ENCODE results near the gene ZCCHC24.

Gene ZCCHC24

DNA sequence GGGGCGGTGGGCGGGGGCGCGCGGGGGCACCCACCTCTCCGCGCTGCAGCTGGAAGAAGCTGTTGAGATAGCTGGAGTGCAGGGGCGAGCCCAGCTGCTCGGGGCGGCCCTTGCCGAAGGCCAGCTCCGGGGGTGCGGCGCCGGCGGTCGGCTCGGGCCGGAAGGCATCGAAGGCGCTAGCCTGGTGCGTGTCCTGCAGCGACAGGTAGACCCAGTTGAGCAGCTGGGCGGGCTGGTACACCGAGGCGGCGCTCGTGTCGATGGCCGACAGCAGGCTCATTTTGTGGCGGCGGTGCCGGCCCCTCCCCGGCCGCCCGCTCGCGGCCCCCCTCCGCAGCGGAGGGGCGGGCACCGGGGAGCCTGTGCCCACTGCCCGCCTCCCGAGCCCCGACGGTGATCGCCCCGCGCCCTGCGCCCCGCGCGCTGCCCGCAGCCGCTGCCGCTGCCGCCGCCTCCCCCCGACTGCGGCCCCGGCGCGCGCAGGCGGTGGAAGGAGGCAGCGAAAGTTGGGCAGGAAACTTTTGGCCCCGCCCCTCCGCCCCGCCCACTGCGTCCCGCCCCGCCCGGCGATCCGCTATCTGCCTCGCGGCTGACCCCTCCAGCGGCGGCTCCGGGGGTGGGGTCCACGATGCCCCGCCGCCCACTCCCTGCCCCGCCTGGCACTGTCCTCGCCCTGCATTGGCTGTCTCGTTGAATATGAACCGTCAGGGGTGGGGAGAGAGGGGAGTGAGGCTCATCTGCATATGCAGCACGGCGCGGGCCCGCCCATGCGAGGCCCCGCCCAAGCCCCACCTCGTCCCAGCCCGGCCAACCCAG lies at the start of gene ZCCHC24:
TSS of gene ZCCHC24 (minus strand) at position 464 of the 816 bp plus-strand sequence. CDS start at position 280, 184 bp downstream.
- DNase-seq: peak; percentile 85 to 90

DNA sequence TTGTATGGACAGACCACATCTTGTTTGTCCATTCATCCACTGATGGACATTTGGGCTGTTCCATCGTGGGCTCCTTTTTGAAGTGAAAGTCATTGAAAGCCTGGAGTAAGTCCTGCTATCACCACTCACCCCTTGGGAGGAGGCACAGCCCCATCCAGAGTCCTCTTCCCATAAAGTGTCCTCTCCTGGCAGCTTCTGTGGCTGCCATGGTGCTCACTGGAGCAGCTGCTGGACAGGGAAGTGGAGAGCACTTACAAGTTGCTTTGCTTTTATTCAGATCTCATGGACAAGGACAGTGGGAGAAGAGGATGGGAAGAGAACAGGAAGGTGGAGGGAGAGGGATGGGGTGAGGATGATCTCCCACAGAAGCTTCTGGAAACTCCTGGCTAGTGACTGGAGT lies 48.4 kb upstream of the ZCCHC24 start:
- DNase-seq: no peak

DNA sequence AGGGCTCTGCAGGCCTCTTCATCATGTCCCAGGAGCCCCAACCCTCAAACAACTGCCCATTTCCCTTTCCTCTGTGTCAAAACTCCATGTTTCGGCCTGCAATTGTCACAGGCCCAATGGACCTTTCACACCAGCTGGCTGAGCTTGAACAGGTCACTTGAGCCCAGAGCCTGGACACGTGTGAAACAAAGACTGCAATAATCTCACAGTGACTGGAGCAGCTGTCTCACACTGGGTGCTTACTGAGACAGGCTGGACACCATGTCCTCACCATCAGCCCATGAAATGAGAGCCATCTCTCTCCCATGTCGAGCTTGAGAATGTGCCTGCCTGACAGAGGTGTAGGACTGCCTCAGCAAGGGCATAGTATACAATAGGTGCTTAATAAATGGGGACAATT lies 47.4 kb upstream of the ZCCHC24 start:
- no peak for DNase-seq

DNA sequence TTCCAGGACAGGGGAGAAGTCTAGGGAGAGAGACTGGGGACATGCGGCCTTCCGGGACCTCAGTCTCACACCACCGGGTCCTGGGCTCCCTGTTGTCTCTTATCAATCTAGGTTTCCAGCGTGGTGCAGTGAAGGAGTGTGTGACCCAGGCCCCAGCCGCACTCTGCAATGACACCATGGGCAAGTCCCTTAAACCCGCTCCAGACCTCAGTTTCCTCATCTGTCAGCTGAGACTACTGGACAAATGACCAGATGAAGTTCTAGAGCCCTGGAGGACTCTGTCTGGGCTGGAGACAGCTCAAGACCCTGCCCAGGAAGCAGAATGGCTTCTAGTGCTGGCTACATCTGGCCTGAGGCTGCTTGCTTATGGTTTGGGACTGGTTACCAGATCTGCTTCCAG lies 46.8 kb upstream of the ZCCHC24 start:
- DNase-seq: no peak

DNA sequence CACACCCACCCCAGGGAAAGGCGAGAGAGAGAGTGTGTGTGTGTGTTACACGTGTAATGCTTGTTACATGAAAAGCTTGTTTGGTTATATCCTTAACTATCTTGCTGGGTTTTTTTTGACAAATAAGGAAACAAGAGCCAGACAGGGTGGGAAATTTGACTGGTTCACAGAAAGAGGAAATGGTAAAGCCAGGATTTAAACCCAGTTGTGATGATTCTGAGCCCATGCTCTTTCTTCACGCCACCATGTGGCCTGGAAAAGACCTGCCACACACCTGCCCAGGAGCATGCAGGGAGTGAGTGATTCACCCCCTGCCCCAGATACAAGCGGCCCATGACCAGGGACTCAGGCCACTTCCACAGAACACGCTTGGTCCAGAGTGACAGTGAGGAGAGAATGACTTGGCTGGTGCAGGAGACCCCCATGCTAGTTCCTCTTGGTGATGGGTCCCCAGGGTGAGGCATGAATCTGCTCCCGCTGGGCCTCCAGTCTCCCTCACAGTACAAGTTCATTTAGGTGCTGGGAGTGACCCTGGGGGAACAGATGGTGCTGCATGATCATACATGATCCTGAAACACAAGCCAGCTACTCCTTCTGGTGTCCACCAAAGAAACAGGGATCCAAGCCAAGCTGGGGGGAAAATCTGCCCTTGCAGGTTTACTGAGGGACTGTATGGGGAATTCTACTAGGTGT lies 45.9 kb upstream of the ZCCHC24 start:
- no peak for DNase-seq

DNA sequence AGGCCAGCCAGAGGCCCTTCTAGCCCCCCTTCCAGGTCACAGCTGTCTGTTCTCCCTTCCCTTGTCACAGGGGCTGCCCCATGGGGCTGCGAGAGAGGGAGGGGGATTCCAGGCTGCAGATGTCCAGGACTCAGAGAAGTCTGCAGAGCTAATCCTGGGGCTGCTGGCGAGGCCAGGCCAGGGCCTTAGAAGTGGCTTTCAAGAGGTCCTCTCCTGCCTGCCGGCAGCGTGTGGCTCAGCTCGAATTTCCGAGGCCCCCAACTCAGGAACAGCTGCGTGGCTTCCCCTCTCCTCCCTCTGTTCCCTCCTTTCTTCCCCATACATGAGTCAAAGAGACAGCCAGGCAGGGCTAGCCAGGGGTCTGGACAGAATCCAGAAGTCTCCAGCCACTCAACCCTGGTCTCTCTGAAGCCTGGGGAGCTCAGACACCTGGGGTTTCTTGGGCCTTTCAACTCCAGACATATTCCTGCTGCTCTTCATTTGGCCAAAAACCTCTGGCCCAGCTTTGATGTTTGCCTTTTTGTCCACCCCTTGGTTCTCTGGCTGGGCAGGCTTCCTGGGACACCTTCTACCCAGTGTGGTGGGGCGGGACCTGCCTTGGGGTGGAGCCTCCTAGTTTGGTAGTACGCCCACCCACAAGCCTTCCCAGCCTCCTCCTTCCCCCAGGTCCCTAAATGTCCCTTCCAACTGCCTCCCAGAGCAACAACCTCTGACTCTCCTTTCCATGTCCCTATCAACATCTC lies 45.1 kb upstream of the ZCCHC24 start:
- DNase-seq: no peak

DNA sequence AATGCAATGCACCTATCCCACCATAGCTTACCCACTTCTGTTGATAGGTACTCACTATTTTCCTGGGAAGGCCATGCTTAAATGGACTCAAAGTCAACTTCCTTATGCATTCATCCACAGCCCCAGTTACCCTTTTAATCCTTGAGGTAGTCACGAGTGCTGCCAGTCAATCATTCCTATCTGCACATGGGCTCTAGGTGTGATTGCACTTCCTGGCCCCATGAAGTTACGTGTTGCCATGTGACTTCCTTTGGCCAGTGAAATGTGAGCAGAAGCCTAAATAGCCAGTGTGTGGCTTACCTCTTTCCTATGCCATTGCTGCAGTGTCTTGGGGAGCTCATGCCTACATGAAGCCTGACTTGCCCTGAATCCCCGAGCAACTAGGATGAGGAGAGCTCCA lies 43.4 kb upstream of the ZCCHC24 start:
- no peak for DNase-seq

DNA sequence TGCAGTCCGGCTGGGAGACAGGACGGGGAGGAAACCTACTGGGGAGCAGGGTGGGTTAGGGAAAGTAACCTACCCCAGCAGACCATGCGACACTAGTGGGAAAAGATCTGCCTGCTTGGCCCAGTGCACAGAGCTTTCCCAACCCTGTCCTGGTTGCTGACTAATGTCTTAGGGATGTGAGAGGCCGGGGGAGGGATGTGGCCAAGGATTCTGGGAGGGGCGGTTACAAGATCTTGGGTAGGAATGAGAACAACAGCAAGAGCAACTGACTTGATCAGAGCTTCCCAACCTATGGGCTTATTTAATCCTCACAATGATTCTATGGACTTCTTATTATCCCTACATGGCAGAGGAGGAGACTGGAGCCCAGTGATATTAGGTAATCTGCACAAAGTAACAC lies 42.9 kb upstream of the ZCCHC24 start:
- no peak for DNase-seq

DNA sequence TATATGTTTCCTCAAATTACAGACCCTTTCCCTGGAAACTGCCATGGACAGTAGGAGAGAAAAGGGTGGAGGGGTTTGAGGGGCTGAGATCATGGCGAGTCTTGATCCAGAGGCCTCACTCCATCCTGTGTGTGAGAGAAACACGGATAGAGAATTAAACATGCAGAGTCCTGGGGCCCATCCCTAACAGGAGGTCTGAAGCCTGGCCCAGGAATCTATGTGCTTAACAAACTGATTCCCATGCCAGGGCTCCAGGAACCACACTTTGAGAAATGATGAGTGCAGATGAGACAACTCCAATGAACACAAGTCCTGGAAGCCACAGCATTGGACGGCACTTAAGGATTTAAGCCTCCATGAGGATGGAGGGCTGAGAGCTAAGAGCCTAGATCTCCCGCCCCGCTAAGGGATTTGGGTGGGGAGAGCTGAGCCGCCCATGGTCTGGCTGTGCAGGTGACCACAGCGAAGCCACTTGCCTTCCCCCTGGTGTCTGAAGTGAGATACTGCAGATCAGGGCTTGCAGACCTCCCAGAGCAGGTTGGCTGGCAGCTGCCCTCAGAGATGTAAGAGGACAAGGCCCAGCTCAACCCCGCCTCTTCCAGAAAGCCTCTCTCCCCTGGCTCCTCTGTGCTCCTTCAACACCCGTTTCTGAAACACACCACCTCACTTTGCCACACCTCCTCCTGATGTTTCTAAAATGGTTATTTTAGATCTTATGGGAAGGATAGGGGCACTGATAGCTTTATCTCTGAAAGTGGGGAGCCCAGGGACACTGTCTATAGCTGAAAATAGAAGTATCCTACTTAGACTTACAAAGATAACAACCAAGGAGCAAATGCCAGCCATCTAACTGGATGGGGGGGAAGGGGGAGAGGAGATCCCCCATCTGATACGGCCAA lies 42.1 kb upstream of the ZCCHC24 start:
- peak in 1 of 2 donors; percentile 8 for DNase-seq

DNA sequence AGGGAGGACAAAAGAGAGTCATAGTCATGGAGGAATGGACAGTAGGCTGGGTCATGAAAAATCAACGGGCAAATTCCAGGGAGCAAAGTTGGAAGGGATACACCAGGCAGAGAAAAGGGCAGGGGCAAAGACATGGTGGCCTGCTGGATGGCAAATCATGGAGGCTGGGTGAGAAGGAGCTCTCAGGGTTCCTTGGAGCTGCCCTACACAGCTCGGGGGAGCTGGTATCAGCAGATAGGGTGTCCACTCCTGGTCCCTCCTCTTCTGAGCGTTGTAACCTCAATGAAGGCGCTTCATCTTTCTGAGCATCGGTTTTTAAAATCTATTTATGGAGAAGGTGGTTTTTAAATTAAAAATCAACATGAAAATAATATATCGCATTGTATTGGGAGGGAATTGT lies 39.1 kb upstream of the ZCCHC24 start:
- DNase-seq: no peak

DNA sequence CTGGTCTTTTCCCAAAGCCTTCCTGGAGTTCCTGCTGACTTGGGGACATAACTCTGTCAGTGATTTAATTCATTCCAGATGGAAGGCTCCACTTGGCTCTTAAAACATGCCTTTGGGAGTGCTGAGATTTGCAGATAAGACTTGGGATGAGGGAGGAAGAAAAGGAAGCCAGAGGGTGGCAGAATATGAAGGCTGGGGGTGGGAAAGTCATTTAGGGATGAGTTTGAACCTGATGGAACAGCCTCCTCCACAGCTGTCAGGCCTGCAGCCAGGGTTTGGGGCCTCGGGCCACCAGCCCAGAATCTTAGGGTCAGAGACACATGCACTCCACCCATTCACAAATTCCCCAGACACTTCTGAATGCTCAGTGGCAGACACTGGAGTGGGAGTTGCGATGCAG lies 38.5 kb upstream of the ZCCHC24 start:
- no peak for DNase-seq

DNA sequence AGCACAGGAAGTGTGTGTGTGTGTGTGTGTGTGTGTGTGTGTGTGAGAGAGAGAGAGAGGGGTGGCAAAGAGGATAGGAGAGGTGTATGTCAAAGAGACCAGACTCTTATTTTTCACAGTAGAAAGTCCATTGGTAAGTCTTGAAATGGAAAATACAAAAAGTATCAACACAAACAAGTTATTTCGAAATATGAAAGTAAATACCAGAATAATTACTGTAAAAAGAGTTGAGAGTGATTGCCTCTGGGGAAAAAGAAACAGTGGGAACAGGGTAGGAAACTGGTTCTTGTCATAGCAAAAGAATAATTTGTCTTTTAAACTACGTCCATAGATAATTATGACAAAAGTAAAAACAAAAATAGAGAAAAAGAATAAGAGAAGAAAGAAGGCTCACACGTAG lies 37.9 kb upstream of the ZCCHC24 start:
- no peak for DNase-seq

DNA sequence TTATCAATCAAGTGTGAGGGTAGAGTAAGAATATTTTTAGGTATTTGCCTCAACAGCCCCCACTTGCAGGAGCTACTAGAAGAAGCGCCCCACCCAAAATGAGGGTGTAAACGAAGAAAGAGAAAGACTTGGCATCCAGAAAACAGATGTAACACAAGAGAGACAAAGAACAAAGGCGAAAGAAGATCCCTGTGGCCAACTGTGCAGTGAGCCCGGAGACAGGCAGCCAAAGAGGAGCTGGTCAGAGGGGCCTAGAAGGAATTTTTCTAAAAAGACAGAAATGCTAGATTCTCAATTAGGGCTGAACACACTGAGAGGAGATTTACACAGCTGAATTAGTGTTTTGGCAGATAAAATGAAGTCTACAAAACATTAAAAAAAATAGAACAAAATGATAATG lies 37.3 kb upstream of the ZCCHC24 start:
- no peak for DNase-seq

DNA sequence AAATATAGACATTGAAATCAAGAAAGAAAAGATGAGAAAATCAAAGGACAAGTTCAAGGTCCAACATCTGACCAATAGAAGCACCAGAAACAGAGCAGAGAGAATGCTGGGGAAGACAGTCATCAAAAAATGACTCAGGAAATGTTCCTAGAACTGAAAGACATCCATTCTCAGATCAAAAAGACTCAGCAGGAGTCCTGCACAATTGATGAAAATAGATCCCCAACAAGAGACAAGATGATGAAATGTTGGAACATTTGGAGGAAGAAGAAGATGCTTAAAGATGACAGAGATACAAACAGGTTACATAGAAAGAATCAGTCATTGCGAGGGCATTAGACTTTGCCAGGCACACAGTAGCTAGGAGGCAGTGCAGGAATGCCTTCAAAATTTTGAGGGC lies 36.9 kb upstream of the ZCCHC24 start:
- no peak for DNase-seq

DNA sequence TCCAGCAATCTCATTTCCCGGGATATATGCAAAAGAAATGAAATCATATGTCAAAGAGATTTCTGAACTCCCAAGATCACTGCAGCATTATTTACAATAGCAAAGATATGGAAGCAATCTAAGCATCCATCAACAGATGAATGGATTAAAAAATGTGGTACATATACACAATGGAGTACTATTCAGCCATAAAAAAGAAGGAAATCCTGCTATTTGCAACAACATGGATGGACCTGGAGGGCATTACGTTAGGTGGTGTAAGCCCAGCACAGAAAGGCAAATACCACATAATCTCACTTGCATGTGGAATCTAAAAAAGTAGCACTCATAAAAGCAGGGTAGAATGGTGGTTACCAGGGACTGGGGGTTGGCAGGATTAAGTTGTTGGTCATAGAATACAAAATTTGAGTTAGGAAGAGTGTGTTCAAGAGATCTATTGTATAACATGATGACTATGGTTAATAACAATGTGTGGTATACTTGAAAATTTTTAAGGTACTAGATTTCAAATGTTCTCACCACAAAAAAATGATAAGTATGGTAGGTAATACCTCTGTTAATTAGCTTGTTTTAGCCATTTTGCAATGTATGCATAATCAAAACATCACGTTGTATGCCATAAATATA lies 34.0 kb upstream of the ZCCHC24 start:
- no peak for DNase-seq

DNA sequence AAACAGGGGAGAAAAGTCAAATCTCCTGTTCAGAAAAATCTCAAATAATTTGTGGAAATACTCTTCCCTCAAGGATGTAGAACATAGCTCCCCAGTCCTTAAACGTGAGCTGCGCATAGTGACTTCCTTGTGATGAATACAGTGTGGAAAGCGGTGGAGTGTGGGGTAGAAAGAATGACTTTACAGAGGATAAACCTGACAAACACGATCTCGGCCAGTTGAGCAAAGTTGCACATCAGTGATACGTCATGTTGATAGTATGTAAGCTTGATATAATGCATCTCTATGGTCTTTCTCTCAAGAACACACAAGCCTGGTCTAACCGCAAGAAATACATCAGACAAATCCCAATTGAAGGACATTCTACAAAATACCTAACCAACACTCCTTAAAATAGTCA lies 32.0 kb upstream of the ZCCHC24 start:
- DNase-seq: no peak

DNA sequence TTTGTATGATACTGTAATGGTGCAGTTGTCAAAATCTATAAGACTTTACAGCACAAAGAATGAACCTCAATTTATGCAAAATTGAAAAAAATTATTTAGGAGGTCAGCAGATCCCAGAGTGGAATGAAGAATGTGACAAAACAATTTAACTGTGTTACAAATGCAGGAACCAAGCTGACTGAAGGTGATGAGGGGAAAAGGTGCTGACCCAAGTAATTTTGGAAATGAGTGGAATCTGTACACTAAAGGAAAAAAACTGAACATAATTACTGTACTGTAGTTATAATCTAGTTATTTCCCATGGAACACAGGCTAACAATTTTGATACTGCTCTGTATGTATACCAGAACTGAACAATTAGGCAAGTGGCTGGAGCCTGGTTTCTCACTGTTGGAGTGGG lies 31.2 kb upstream of the ZCCHC24 start:
- no peak for DNase-seq

DNA sequence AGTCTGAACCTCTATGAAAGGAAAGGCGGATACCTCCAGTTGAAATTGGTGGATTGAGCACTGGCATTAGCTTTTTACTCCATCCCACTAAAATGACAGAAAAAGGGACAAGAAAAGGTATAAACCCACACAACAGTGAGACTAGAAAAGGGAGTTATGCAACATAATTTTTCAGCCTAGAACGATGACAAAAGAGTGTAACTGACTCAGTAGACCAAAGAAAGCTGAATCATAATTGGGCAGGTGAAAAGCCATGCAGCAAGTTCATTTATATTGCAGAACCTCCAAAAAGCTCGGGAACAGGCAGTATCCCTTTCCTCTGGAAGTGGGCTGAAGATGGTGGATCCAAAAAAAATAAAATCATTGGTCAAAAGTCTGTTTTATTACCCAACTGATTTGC lies 30.5 kb upstream of the ZCCHC24 start:
- DNase-seq: no peak

DNA sequence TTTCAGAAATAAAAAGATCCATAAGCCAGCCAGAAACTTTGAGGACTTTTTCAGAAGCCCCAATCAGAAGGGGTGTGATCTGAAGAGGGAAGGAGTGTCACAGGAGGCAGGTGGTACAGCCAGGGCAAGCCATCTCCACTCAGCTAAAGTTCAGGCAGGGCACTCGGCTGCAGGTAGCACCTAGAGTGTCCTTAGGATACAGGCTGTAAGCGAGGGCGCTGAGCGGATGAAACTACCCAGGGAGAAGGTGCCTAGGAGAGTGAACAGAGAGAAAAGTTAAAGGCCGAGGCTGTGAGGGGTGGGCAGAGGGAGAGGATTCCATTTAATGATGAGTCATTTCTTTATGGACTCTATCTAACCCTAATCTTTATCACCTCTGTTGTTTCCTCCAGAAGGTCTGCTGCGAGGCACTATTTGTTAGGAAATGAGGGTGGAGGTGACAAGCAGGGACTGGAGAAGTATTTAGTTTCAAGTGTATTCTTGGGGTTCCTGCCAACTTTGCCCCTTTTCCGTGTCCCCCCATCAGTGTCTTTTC lies 29.8 kb upstream of the ZCCHC24 start:
- no peak for DNase-seq

DNA sequence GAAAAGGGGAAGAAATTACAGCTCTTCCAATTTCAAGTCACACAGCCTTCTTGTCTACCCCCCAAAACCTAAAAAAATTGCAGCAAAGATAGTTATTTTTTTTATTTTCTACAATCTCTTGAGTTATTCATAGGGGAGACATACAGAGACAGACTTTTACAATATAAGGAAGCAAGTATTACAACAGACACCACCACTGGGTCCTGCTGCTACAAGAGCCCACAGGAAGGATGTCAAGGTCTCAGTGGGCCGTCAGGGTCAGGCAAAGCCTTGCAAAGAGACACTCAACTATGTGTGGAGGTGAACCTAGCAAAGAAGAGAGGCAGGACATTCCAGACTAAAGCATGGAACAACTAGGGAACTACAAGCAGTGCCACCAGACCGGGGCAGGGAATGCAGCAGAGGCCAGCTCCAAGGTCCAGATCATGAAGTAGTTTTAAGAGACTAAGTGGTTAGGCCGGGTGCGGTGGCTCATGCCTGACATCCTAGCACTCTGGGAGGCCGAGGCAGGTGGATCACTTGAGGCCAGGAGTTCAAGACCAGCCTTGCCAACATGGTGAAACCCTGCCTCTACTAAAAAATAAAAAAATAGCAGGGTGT lies 28.2 kb upstream of the ZCCHC24 start:
- no peak for DNase-seq

DNA sequence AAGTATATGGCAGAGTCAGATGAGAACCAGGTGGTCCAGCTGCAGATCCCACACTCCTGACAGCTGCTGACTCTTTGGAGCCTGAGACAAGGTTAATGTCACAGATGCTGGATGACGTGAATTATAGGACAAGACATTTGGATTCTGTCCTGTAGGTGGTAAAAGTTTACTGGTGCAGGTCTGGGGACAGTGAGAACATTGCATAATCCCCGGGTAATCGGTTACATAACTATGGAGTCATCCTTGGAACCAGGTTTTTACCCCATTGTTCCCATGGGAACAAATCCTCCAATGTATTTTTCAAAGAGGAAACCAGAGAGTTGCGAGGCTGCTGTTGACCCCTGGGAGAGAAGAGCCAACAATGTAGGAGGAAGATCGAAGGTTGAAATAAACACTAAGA lies 27.5 kb upstream of the ZCCHC24 start:
- DNase-seq: no peak

DNA sequence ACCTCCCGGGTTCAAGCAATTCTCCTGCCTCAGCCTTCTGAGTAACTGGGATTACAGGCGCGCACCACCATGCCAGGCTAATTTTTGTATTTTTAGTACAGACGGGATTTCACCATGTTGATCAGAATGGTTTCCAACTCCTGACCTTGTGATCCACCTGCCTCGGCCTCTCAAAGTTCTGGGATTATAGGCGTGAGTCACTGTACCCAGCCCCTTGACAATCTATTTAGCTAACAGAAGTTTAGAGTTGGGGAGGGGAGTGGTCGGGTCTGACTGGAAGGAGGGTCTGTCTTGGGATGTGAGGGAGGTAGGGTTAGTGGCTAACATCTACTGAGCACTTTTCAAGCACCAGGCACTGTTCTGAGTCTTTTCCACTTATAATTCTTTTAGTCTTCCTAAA lies 27.0 kb upstream of the ZCCHC24 start:
- DNase-seq: no peak

All from stimulated activated CD4-positive, alpha-beta T cell treated with anti-CD3 and anti-CD28 coated beads, Interleukin-2, amount 100 ng/mL, for 48 hours (primary cell).